ENCODE data around the gene UBA6.

The UBA6 gene

GRCh38 chr4:67575232-67576058 lies 125.5 kb downstream of the UBA6 start:
- no peak for FAIRE-seq

DNA sequence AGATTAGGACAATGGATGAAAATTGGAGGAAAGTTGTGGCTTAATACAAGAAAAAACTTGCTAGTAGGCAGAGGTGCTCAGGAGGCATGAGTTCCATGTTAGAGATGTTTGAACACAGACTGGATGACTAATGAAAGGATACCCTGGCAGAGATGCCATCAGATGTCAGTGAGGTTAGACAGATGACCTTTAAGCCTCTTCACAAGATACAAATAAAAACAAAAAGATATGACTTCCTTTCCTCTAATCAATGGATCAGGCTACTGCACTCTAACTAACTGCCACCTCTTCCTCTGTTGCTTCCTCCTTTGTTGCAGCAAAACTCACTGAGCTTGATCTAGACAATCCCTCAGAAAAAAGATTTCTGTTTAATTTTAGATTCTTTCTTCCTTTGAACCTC lies 127.8 kb downstream of the UBA6 start:
- no peak for FAIRE-seq

GRCh38 chr4:67571975-67572374 lies 129.0 kb downstream of the UBA6 start:
- no peak for FAIRE-seq

GRCh38 chr4:67570537-67570936 lies 130.4 kb downstream of the UBA6 start:
- no peak for FAIRE-seq

- FAIRE-seq: no peak
These were observed 132.1 kb downstream of the UBA6 start for GRCh38 chr4:67568820-67569219.

DNA sequence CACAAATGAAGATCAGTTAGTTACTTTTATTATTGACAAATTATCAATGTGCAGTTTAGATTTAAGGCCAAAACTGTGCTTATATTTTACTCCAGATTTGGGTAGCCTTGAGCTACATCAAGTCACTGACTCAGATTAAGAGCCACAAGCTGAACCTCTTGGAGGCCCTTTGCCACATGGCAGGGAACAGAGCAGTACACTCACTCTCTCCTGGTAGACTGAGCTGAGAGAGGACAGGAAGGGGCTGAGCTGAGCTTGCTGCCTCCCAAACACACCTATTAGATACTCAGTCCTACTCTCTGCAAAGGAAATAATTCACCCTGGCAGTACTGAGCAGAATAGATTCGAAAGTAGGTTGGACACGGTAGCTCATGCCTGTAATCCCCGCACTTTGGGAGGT lies 134.6 kb downstream of the UBA6 start:
- no peak for FAIRE-seq

GRCh38 chr4:67565284-67565683 lies 135.7 kb downstream of the UBA6 start:
- no peak for FAIRE-seq

Data from colon (tissue), 2 donors.